GM23248 (cell line): ENCODE data around the gene SH3D19.

Experiments used
- EZH2 ChIP-seq: fragments of 200-600 bp; sonication (generic); IDR thresholded peaks from 2 replicates; pipeline ENCODE4 v1.6.1; 2018; ENCODE audit warnings: antibody characterized with exemption, mild to moderate bottlenecking; ENCODE audit not compliant: insufficient read depth, poor library complexity, severe bottlenecking
- EZH2phosphoT487 ChIP-seq: fragments of 200-600 bp; sonication (generic); IDR thresholded peaks from 2 replicates; pipeline ENCODE4 v1.6.1; 2018; ENCODE audit warnings: antibody characterized with exemption, moderate library complexity, mild to moderate bottlenecking, low read depth; ENCODE audit not compliant: insufficient read depth

GRCh38 chr4:151099229-151099975, 226.0 kb downstream of the SH3D19 start, which contains the start of gene RPS3A:
- TF ChIP-seq EZH2 (no peak), EZH2phosphoT487 (no peak)
